Measurements from ENCODE around the gene C2CD4A.
"Not testable (repeated sequence)": the region's sequence is repeated elsewhere in the genome, so short reads cannot be mapped to it uniquely, and the experiment has no call there.

Gene C2CD4A

DNA sequence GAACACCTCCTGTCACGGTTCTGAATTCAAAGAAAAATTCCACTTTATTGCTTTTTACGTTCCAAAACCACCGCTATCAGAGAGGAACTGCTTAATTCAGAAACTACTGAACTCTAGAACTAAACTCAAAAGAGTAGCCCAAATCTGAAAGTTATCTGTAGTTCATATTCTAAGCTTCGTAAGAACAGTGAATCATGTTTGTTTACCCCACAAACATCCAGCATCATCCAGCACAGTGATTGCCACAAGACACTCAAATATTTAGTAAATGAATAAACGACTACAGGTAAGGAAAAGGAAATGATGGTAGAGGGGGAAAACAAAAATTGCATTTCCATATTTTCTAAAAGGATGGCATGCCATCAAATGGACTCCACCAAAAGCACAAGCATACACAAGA, 38.9 kb upstream of the C2CD4A start:
- intact Hi-C loops (cut with DNase I; ENCODE audit: low total_unique reads): no loop called here
- Histone ChIP-seq H3K4me3 (no peak overlapping the region), H3K4me1 (no peaks in the 10 kb centered on the region), H3K36me3 (peaks cover 9 to 16% (median 16%) of the 10 kb centered on the region in 3 donors), H3K27me3 (no peaks in the 10 kb centered on the region), H3K9me3 (no peaks in the 10 kb centered on the region), H3K27ac (no peak overlapping the region)
- no peak for TF ChIP-seq CTCF (IDR thresholded peaks at IDR 0.05)
- DNase-seq: no peak

- Histone ChIP-seq H3K4me1 (peaks cover 0 to 5% (median 0%) of the 10 kb centered on the region in 4 donors), H3K4me3 (no peak overlapping the region), H3K36me3 (peaks cover 9 to 27% (median 14%) of the 10 kb centered on the region in 3 donors), H3K27ac (no peak overlapping the region), H3K9me3 (no peaks in the 10 kb centered on the region), H3K27me3 (no peaks in the 10 kb centered on the region)
- no peak for TF ChIP-seq CTCF (IDR thresholded peaks at IDR 0.05)
- intact Hi-C loops (cut with DNase I; ENCODE audit: low total_unique reads): no loop called here
- DNase-seq: no peak
Measured at GRCh38 chr15:62035256-62035924, 31.4 kb upstream of the C2CD4A start.

- peaks cover 0 to 7% (median 0%) of the 10 kb centered on the region in 4 donors for H3K4me1 ChIP-seq
- H3K27ac ChIP-seq: no peak overlapping the region
- no peaks in the 10 kb centered on the region for H3K27me3 ChIP-seq
- no peak for TF ChIP-seq CTCF (IDR thresholded peaks at IDR 0.05)
- H3K9me3 ChIP-seq: no peaks in the 10 kb centered on the region
- intact Hi-C loops (cut with DNase I; ENCODE audit: low total_unique reads): no loop called here
- peaks cover 5% of the 10 kb centered on the region in 3 donors for H3K36me3 ChIP-seq
- H3K4me3 ChIP-seq: no peak overlapping the region
- no peak for DNase-seq
Measured at GRCh38 chr15:62046078-62046743, 20.6 kb upstream of the C2CD4A start.

DNA sequence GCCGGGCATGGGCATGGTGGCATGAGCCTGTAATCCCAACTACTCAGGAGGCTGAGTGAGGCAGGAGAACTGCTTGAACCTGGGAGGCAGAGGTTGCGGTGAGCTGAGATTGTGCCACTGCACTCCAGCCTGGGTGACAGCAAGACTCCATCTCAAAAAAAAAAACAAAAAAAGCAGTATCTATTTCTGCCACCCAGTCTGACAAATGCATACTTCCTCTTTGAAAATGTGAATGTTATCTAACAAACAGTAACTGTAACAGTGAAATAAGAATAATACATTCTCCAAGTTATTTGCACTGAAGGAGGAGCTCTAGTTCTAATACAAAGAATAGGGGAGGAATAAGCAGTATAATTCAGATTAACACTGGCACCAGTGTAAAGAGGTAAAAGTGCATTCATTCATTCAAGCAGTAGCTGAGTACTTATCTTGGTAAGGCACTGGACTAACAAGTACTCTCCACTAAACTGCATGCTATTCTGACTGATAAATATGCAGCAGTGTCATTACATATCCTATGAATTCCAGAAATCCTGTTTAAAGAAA, 19.4 kb upstream of the C2CD4A start:
- Histone ChIP-seq H3K4me1 (peaks cover 0 to 19% (median 0%) of the 10 kb centered on the region in 4 donors), H3K9me3 (no peaks in the 10 kb centered on the region), H3K4me3 (no peak overlapping the region), H3K27me3 (no peaks in the 10 kb centered on the region), H3K27ac (no peak overlapping the region), H3K36me3 (peaks cover 0 to 1% (median 0%) of the 10 kb centered on the region in 3 donors)
- no peak for TF ChIP-seq CTCF (IDR thresholded peaks at IDR 0.05)
- intact Hi-C loops (cut with DNase I; ENCODE audit: low total_unique reads): no loop called here
- no peak for DNase-seq

DNA sequence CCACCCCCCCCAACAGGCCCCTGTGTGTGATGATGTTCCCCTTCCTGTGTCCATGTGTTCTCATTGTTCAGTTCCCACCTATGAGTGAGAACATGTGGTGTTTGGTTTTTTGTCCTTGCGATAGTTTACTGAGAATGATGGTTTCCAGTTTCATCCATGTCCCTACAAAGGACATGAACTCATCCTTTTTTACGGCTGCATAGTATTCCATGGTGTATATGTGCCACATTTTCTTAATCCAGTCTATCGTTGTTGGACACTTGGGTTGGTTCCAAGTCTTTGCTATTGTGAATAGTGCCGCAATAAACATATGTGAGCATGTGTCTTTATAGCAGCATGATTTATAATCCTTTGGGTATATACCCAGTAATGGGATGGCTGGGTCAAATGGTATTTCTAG, 18.5 kb upstream of the C2CD4A start:
- intact Hi-C loops (cut with DNase I; ENCODE audit: low total_unique reads); H3K36me3 ChIP-seq; H3K27ac ChIP-seq; DNase-seq; H3K27me3 ChIP-seq; H3K4me3 ChIP-seq; H3K9me3 ChIP-seq: not testable (repeated sequence)
- peaks cover 0 to 20% (median 0%) of the 10 kb centered on the region in 4 donors for H3K4me1 ChIP-seq

GRCh38 chr15:62050115-62050514, 16.7 kb upstream of the C2CD4A start:
- Histone ChIP-seq H3K27ac (no peak overlapping the region), H3K4me1 (peaks cover 0 to 24% (median 0%) of the 10 kb centered on the region in 4 donors), H3K36me3 (no peaks in the 10 kb centered on the region), H3K4me3 (no peak overlapping the region), H3K27me3 (no peaks in the 10 kb centered on the region), H3K9me3 (no peaks in the 10 kb centered on the region)
- no peak for DNase-seq
- intact Hi-C loops (cut with DNase I; ENCODE audit: low total_unique reads): no loop called here
- no peak for TF ChIP-seq CTCF (IDR thresholded peaks at IDR 0.05)
